Measurements from ENCODE around the gene RUNX3. TPM values are rescaled to one million over a fixed set of nuclear protein-coding genes. Genes with fewer than 3 reads are reported as not detected.

The RUNX3 gene
- total RNA-seq, 1 experiment from 2014 or later: 0.33 TPM

- H3K79me1 ChIP-seq (ENCODE audit: insufficient read depth, low read depth, low read length, poor library complexity, severe bottlenecking): no peaks in the 10 kb centered on the region
- no peak overlapping the region for H2BK20ac ChIP-seq (ENCODE audit: low read depth, low read length, poor library complexity, severe bottlenecking)
- no peak for TF ChIP-seq CTCF (conservative IDR thresholded peaks at IDR 0.05)
- H2BK5ac ChIP-seq (ENCODE audit: insufficient read length, low read length): no peak overlapping the region
- peaks cover 3% of the 10 kb centered on the region for H3K27me3 Mint-ChIP-seq (ENCODE audit: low read depth)
- H2BK15ac ChIP-seq (ENCODE audit: low read depth, low read length): no peak overlapping the region
- H4K91ac ChIP-seq (ENCODE audit: insufficient read length, low read depth, low read length): no peak overlapping the region
- H2AK5ac ChIP-seq (ENCODE audit: insufficient read length, low read length): no peak overlapping the region
- no peaks in the 10 kb centered on the region for H3K79me2 ChIP-seq (ENCODE audit: insufficient read depth, low read length)
- H3K27ac ChIP-seq (ENCODE audit: insufficient read length, low read depth, low read length): no peak overlapping the region
- no CpG with 5 or more reads among the region's 9 CpGs for WGBS (ENCODE audit: extremely low coverage, insufficient read length, low lambda C conversion rate)
- H3T11ph ChIP-seq (ENCODE audit: low read length): no peak overlapping the region
- no peak overlapping the region for H3K23ac ChIP-seq (ENCODE audit: insufficient read length, low read depth, low read length)
- H3K4ac ChIP-seq (ENCODE audit: low read depth, low read length): no peak overlapping the region
- H3K4me1 ChIP-seq (ENCODE audit: insufficient read depth, low read length): no peaks in the 10 kb centered on the region
- no peak overlapping the region for H3K56ac ChIP-seq (ENCODE audit: insufficient read length, low read depth, low read length)
- no peak overlapping the region for H3K9ac ChIP-seq (ENCODE audit: extremely low read depth, insufficient read length, low read length)
- no peak overlapping the region for H4K8ac ChIP-seq (replicated peaks; ENCODE audit: insufficient read length, low read depth, low read length)
- H3K18ac ChIP-seq (ENCODE audit: insufficient read length, low read depth, low read length): no peak overlapping the region
- H3K27me3 ChIP-seq (ENCODE audit: insufficient read depth, low read length): no peaks in the 10 kb centered on the region
- H4K20me1 ChIP-seq (ENCODE audit: control insufficient read depth, insufficient read depth, insufficient read length): no peaks in the 10 kb centered on the region
- H3K14ac ChIP-seq (ENCODE audit: insufficient read depth, low read length): no peak overlapping the region
- H4K5ac ChIP-seq (ENCODE audit: insufficient read length, low read depth, low read length): no peak overlapping the region
- H3K4me2 ChIP-seq (ENCODE audit: insufficient read depth, insufficient read length, low read length): no peak overlapping the region
- H2BK12ac ChIP-seq (ENCODE audit: insufficient read length, low read depth, low read length): no peak overlapping the region
- H3K23me2 ChIP-seq (ENCODE audit: insufficient read length, low read depth, low read length, poor library complexity, severe bottlenecking): no peaks in the 10 kb centered on the region
- peaks cover 0 to 8% of the 10 kb centered on the region in 2 experiments; a peak in 1 of 5 replicates for H3K9me3 Mint-ChIP-seq
- no peak overlapping the region for H2AFZ ChIP-seq (ENCODE audit: low read length)
- no peak overlapping the region for H2BK120ac ChIP-seq (ENCODE audit: low read depth, low read length, poor library complexity, severe bottlenecking)
- H3K27ac Mint-ChIP-seq: no peak overlapping the region
- peaks cover 7 to 14% of the 10 kb centered on the region in 2 experiments; a peak in 3 of 4 replicates for H3K4me1 Mint-ChIP-seq
- peaks cover 0 to 5% (median 0%) of the 10 kb centered on the region in 3 experiments; a peak in 3 of 7 replicates for H3K36me3 Mint-ChIP-seq (ENCODE audit: insufficient read depth in 1 of 3, low read depth in 3 of 3)
- H3K9me3 ChIP-seq (ENCODE audit: control insufficient read depth, low read depth, low read length): no peaks in the 10 kb centered on the region
- H3K4me3 Mint-ChIP-seq: no peak overlapping the region
- no peak for DNase-seq
Observed at GRCh38 chr1:24910210-24910609, 19.9 kb downstream of the RUNX3 start.

Measured in H9 (cell line).